ENCODE measurements around the gene NCOA3. TPM values are rescaled to one million over a fixed set of nuclear protein-coding genes. Genes with fewer than 3 reads are reported as not detected.

NCOA3 gene
- polyA plus RNA-seq, 1 of the 3 experiments (the other 2 are of a cell fraction) = 5.8 TPM

GRCh38 chr20:47696856-47697255 lies 195.2 kb downstream of the NCOA3 start:
- Histone ChIP-seq H2AFZ (ENCODE audit: low read depth) (no peak overlapping the region), H3K27ac (ENCODE audit: low read depth in 2 of 2, low read length in 1 of 2) (no peak overlapping the region), H3F3A (replicated peaks; ENCODE audit: insufficient read depth) (no peaks in the 10 kb centered on the region), H4K20me1 (ENCODE audit: insufficient read depth) (no peaks in the 10 kb centered on the region), H3K79me2 (ENCODE audit: insufficient read depth) (no peaks in the 10 kb centered on the region), H3K4me1 (ENCODE audit: control insufficient read depth in 1 of 2, insufficient read depth in 2 of 2, low read depth in 1 of 2, low read length in 1 of 2) (peaks cover 0 to 3% of the 10 kb centered on the region in 2 experiments; a peak in 2 of 4 replicates), H3K9ac (no peak overlapping the region), H3K4me2 (no peak overlapping the region), H3K9me2 (no peaks in the 10 kb centered on the region), H3K4me3 (ENCODE audit: low read depth in 2 of 2, low read length in 1 of 2) (no peak overlapping the region), H3K27me3 (ENCODE audit: insufficient read depth) (no peaks in the 10 kb centered on the region), H3K9me3 (0 out of 2 replicates have a peak, but pooled peaks cover 3% of the 10 kb centered on the region), H3K36me3 (replicated peaks in 1 of 2; ENCODE audit: control insufficient read depth in 1 of 2, insufficient read depth in 2 of 2, low read length in 1 of 2) (no peaks in the 10 kb centered on the region)
- POLR2A ChIA-PET = no interaction called here
- DNase-seq = no peak
- WGBS (ENCODE audit: low lambda C conversion rate) = 89% methylated on average over 11 of the region's 11 CpGs
- TF ChIP-seq MAX (IDR thresholded peaks at IDR 0.05; ENCODE audit: low read depth) (no peak), EP300 (IDR thresholded peaks at IDR 0.05; ENCODE audit: borderline replicate concordance in 1 of 2, low read depth in 1 of 2, low read length in 1 of 2) (no peak)
- CTCF ChIA-PET = interaction anchor here (0.8 to 1.1 kb wide), 2 partner anchors 29 to 90 kb away, joined by 3 read pairs; no protein-coding TSS in a partner anchor

GRCh38 chr20:47698142-47698541 lies 196.5 kb downstream of the NCOA3 start:
- Histone ChIP-seq H3K27me3 (ENCODE audit: insufficient read depth) (no peaks in the 10 kb centered on the region), H2AFZ (ENCODE audit: low read depth) (no peak overlapping the region), H3K4me2 (no peak overlapping the region), H3K4me3 (ENCODE audit: low read depth in 2 of 2, low read length in 1 of 2) (no peak overlapping the region), H4K20me1 (ENCODE audit: insufficient read depth) (no peaks in the 10 kb centered on the region), H3K36me3 (replicated peaks in 1 of 2; ENCODE audit: control insufficient read depth in 1 of 2, insufficient read depth in 2 of 2, low read length in 1 of 2) (no peaks in the 10 kb centered on the region), H3K9me2 (no peaks in the 10 kb centered on the region), H3K79me2 (ENCODE audit: insufficient read depth) (no peaks in the 10 kb centered on the region), H3K9ac (no peak overlapping the region), H3K9me3 (no peaks in the 10 kb centered on the region), H3K27ac (ENCODE audit: low read depth in 2 of 2, low read length in 1 of 2) (no peak overlapping the region), H3K4me1 (ENCODE audit: control insufficient read depth in 1 of 2, insufficient read depth in 2 of 2, low read depth in 1 of 2, low read length in 1 of 2) (peaks cover 0 to 3% of the 10 kb centered on the region in 2 experiments; a peak in 2 of 4 replicates), H3F3A (replicated peaks; ENCODE audit: insufficient read depth) (no peaks in the 10 kb centered on the region)
- DNase-seq = no peak
- TF ChIP-seq FOXJ3 (CRISPR knock-in tag; IDR thresholded peaks at IDR 0.05) = no peak
- TF ChIP-seq GABPA (IDR thresholded peaks at IDR 0.05; ENCODE audit: low read depth) = no peak
- no peak for TF ChIP-seq CHD2 (IDR thresholded peaks at IDR 0.05; ENCODE audit: low read length, partially characterized antibody)
- no peak for TF ChIP-seq SIN3A (IDR thresholded peaks at IDR 0.05; ENCODE audit: borderline replicate concordance, low read depth, low read length)
- no peak for TF ChIP-seq USF2 (IDR thresholded peaks at IDR 0.05; ENCODE audit: borderline replicate concordance, low read depth, low read length)
- no peak for TF ChIP-seq NFIC (IDR thresholded peaks at IDR 0.05; ENCODE audit: borderline replicate concordance)
- no peak for TF ChIP-seq TAF1 (IDR thresholded peaks at IDR 0.05; ENCODE audit: borderline replicate concordance, low read depth, low read length)
- no peak for TF ChIP-seq MEF2A (IDR thresholded peaks at IDR 0.05; ENCODE audit: borderline replicate concordance, low read depth)
- TF ChIP-seq EP300 (IDR thresholded peaks at IDR 0.05; ENCODE audit: borderline replicate concordance in 1 of 2, low read depth in 1 of 2, low read length in 1 of 2) = no peak
- no peak for TF ChIP-seq YY1 (IDR thresholded peaks at IDR 0.05; ENCODE audit: low read depth)
- POLR2A ChIA-PET = no interaction called here
- 86% methylated on average over 5 of the region's 6 CpGs for WGBS (ENCODE audit: low lambda C conversion rate)
- CTCF ChIA-PET = interaction anchor here (0.6 kb wide), 2 partner anchors 21 to 24 kb away, joined by 3 read pairs; no protein-coding TSS in a partner anchor

All from SK-N-SH (cell line).